NCI-H446 (cell line): Measurements from ENCODE around the gene DCLK2.
A peak's percentile ranks its signal among the peaks of the same experiment; 100 is the strongest.

ENCODE experiments used
- DNase-seq, 2 experiments: peaks; one replicate each; lab custom pipeline; 2025; lab: John Stamatoyannopoulos, UW

The DCLK2 gene

DNA sequence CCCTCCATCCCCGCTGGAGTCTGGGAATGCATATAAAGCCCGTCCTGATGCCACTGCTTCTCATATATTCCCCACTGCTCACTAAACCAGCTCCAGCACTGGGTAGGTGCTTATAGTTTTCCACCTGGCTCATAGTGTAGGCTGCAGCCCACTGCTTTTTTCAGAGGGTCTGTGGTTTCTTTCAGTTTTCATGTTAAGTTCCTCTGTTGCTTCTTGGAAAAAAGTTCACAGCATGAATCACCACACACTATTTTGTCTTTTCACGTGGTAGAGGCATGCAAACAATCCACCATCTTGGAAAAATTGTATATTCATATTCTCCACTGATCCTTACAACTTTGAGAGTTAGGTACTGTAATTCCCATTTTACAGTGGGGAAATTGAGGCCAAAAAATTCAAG, 39.4 kb downstream of the DCLK2 start:
- DNase-seq = no peak

GRCh38 chr4:150119492-150119891, 41.2 kb downstream of the DCLK2 start:
- DNase-seq = no peak

- DNase-seq = no peak
Measured at GRCh38 chr4:150123087-150123486, 44.8 kb downstream of the DCLK2 start.

DNA sequence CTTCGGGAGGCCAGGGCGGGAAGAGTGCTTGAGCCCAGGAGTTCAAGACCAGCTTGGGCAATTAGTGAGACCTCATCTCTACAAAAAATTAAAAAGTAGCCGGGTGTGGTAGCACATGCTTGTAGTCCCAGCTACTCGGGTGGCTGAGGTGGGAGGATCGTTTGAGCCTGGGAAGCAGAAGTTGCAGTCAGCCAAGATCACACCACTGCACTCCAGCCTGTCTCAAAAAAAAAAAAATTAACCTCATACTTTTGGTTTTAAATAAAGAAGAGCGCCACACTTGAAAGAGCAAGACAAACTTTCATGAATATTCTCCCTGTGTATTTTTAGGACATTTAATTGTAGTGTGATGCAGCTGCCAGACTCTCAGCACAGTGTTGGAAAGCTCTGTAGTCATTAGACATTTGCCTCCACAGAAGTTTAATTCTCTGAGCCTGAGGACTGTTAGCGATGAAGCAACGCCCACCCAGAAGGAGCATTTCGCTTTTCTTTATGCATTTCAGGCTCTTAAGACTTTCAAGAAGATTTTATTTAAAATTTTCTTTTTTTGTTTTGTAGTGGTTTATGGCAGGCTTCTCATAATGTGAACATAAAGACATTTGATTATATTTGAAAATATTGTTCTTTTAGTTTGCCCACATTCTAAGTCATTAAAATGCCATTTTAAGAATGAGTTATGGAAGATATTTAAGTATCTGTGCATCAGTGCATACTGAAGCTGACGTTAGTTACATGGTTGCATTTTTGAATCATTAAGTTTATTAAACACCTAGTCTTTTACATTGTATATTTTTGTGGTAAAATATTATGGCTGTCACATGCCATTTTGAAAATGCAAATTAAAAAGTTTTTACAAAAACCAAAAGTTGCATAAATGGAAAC, 45.8 kb downstream of the DCLK2 start:
- peak in 1 of 2 experiments; percentile 41 for DNase-seq

DNA sequence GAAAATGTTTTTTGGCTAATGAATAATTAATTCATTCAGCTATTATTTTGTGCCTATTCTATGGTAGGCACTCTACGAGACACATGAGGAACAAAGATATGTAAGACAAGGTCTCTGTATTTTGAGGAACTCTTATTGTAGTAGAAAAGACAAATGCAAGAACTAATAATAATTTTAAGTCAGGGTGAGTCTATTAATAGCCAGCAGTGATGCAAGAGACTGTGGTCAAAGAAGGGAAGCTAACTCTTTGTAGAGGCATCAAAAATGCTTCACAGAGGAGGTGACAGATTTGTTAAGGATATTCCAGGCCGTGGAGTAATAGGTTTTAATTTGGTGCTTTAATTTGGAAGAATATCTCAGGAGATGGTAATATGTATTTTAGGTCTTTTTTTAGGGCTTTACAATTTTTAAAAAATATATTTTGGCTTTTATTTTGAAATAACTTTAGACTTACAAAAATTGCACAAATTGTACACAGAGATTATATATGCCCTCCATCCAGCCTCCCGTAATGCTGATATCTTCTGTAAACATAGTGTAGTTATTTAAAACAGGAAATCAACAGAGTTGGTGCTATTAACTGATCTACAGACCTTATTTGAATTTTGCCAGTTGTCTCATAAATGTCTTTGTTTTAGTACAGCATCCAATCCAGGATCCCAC, 48.1 kb downstream of the DCLK2 start:
- no peak for DNase-seq

GRCh38 chr4:150126864-150127203, 48.6 kb downstream of the DCLK2 start:
- DNase-seq = no peak

- no peak for DNase-seq
Measured at GRCh38 chr4:150127757-150128156, 49.5 kb downstream of the DCLK2 start.

GRCh38 chr4:150130933-150131332, 52.7 kb downstream of the DCLK2 start:
- DNase-seq = peak; percentile 59 to 61

GRCh38 chr4:150131581-150132228, 53.5 kb downstream of the DCLK2 start:
- DNase-seq = no peak

DNA sequence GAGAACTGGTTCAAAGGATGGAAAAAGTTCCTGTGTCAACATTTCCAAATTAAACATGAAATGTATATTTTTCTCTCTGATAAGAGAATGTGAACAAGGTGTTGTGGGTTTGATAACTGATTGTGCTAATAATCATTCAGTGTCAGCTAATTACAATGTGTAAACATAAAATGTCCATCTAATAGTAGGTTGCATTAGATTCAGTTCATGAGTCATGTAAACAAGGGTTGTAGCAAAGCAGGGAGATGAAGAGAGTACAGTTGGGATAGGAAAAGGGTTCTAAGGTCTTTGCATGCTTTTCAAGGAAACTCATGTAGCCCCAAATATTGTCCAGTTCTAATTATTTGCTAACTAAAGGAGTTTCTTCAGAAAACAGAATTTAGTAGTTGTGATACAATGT, 55.4 kb downstream of the DCLK2 start:
- no peak for DNase-seq

DNA sequence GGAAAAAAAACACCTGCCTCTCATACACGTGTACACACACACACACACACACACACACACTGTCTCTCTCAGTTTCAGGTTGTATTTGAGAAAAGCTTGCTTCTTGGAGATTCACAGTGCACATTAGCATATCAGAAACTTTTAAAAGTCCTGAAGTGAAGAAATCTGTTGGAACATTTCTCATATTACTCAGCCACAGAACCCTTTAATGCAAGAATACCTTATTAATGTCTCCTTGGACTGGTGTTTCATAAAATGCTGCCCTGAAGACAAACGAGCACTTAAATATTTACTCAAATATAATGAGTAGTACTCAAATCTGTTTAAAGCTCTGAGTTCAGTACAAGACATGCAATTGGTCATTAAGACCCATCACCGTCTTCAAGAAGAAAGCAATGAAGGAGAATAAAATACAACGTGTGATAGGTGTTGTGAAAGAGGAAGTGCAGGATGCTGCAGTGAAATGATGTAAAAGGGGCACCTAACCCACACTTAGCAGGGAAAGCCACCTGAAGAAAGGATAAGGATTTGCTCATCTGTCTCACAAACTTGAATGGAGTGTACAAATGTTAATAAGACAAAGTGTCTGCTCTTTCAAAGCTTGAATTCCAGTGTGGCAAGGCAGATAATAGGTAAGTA, 57.0 kb downstream of the DCLK2 start:
- no peak for DNase-seq

GRCh38 chr4:150136036-150136435, 57.8 kb downstream of the DCLK2 start:
- no peak for DNase-seq

DNA sequence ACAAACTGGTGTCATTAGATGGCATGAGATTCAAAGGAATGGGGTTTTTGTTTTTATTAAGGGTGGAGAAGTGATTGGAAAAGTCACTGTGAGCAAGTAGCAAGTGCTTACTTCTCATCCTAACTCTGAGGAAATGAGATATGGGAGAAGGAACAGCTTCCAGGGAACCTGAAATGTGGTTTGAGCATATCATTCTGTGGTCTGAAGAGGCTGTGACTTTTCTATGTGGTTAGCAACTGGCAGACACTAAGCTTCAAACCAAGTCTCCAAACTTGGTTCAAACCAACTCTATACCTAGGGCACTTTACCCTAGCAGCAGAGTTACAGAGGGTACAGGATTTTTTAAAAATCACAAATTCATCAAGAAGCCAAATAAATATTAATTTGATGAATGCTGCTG, 58.2 kb downstream of the DCLK2 start:
- DNase-seq = no peak

- DNase-seq = peak in 1 of 2 experiments; percentile 7
Measured at GRCh38 chr4:150139297-150139865, 61.1 kb downstream of the DCLK2 start.

DNA sequence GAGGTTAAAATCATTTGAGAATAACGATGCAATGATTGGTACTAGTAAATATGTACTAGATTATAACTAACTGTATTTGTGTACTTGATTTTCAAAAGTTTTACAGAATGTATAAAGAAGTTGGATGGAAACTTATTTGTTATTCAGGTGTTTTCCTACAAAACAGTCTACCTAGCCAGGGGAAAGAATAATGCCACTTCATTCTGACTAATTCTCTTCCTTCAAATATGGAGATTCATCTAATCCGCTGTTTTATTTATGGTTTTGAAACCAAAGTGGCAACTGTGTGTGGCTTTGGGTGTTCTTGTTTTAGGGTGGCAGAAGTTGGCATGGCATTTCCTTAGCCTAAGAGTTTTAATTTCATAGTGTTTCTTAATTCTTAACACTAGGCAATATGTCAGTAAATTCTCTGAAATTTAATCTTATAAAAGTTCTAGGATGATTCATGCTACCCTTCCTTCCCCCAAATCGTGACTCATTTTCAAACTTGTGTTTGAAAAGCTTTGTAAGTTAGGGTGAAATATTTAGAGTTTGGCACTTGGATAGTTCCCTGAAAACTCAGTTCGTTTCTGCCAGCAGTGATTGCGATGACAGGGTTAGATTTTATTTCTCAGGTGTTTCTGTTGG, 62.6 kb downstream of the DCLK2 start:
- no peak for DNase-seq

GRCh38 chr4:150141756-150142155, 63.5 kb downstream of the DCLK2 start:
- DNase-seq = no peak

DNA sequence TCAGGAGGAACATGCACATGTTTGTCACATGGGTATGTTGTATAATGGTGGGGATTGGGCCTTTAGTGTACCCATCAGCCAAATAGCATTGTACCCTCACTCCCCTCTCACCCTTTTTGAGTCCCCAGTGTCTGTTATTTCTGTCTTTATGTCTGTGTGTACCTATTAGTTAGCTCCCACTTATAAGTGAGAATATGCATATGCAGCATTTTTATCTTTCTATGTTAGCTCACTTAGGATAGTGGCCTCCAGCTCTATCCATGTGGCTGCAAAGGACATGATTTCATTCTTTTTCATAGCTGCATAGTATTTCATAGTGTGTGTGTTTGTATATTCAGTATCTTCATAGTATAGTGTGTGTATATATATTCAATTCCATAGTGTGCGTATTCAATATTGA, 64.6 kb downstream of the DCLK2 start:
- DNase-seq = no peak

GRCh38 chr4:150145090-150145945, 67.1 kb downstream of the DCLK2 start:
- DNase-seq = no peak

DNA sequence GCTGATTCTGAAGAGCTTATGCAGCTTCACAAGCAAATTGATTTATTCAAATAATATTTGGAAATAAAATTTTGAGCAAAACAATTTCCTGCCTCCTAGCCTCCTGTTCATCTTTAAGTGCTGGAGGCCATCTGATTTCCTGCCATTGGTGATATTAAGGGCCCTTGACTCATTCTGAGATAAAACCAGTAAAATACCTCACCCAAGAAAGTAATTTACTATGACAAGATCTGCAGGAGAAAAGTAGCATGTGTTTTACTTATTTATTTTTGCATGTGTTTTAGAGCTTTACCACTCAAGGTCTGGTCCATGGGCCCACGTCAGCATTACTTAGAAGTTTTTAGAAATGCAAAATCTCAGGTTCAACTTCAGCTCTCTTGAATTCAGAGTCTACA, 67.7 kb downstream of the DCLK2 start:
- DNase-seq = no peak

DNA sequence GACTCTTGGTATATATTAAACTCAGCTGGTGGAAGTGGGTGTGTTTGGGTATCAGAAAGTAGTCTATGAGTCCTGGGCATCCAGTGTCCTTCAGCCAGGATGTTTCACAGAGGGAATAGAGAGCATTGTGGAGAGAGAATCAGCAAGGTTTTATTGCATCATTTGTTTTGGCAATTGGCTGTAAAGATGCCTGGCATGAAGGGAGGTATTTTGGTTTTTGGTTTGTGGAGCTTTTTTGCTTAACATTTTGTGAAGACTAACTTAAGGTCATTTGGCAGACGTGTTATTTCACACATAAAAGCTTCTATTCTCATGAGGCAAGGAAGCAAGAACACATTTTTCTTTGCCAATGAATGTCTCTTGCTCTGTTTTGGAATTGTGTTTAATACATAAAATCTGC, 71.1 kb downstream of the DCLK2 start:
- DNase-seq = peak; percentile 33 to 53

DNA sequence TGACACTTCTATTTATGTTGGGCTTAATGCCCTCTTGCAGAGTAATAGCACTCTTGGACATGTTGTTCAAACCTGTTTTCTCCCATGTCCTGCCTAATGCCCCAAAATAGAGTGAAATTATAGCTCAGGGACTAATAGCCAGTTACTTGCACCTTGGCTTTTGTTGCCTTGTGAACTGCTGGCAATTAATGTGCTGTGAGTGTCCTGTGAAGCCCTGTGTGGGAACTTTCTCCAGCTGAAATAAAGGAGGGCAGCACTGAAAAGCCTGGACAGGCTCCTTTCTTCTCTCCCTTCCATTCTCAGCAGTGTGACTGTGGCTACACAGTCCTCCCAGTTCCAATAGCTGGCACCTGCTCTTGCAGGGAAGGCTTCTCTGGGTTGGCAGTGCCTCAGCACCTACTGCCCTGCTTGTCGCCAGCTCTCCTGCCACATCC, 72.4 kb downstream of the DCLK2 start:
- DNase-seq = peak in 1 of 2 experiments; percentile 40
